ENCODE results near the gene TIGD4. TPM values are rescaled to one million over a fixed set of nuclear protein-coding genes. Genes with fewer than 3 reads are reported as not detected.
"Not testable (repeated sequence)": the region's sequence is repeated elsewhere in the genome, so short reads cannot be mapped to it uniquely, and the experiment has no call there.

Gene TIGD4
- total RNA-seq, 1 donor from 2014 or later: 0.83 TPM

GRCh38 chr4:152776352-152776751 is 3.2 kb downstream of the TIGD4 start:
- no peak overlapping the region for H3K4me3 Mint-ChIP-seq (ENCODE audit: unreplicated experiment)
- no peak for TF ChIP-seq CTCF (IDR thresholded peaks at IDR 0.05; ENCODE audit: partially characterized antibody, unreplicated experiment)
- no peak for DNase-seq
- H3K27me3 Mint-ChIP-seq (ENCODE audit: unreplicated experiment): peaks cover 6% of the 10 kb centered on the region
- no peaks in the 10 kb centered on the region for H3K36me3 Mint-ChIP-seq (ENCODE audit: unreplicated experiment)
- no peak overlapping the region for H3K27ac Mint-ChIP-seq (ENCODE audit: unreplicated experiment)
- peaks cover 7% of the 10 kb centered on the region for H3K9me3 Mint-ChIP-seq (ENCODE audit: unreplicated experiment)
- H3K4me1 Mint-ChIP-seq (ENCODE audit: low read depth, unreplicated experiment): peaks cover 8% of the 10 kb centered on the region

GRCh38 chr4:152773953-152774352 is 5.6 kb downstream of the TIGD4 start:
- H3K27me3 Mint-ChIP-seq (ENCODE audit: unreplicated experiment): no peaks in the 10 kb centered on the region
- H3K4me3 Mint-ChIP-seq (ENCODE audit: unreplicated experiment): no peak overlapping the region
- no peak overlapping the region for H3K27ac Mint-ChIP-seq (ENCODE audit: unreplicated experiment)
- DNase-seq: no peak
- peaks cover 6% of the 10 kb centered on the region for H3K4me1 Mint-ChIP-seq (ENCODE audit: low read depth, unreplicated experiment)
- TF ChIP-seq CTCF (IDR thresholded peaks at IDR 0.05; ENCODE audit: partially characterized antibody, unreplicated experiment): no peak
- H3K36me3 Mint-ChIP-seq (ENCODE audit: unreplicated experiment): no peaks in the 10 kb centered on the region
- H3K9me3 Mint-ChIP-seq (ENCODE audit: unreplicated experiment): peaks cover 2% of the 10 kb centered on the region

- no peaks in the 10 kb centered on the region for H3K9me3 Mint-ChIP-seq (ENCODE audit: unreplicated experiment)
- H3K4me1 Mint-ChIP-seq (ENCODE audit: low read depth, unreplicated experiment): peaks cover 4% of the 10 kb centered on the region
- H3K36me3 Mint-ChIP-seq (ENCODE audit: unreplicated experiment): no peaks in the 10 kb centered on the region
- no peaks in the 10 kb centered on the region for H3K27me3 Mint-ChIP-seq (ENCODE audit: unreplicated experiment)
- no peak for TF ChIP-seq CTCF (IDR thresholded peaks at IDR 0.05; ENCODE audit: partially characterized antibody, unreplicated experiment)
- no peak overlapping the region for H3K27ac Mint-ChIP-seq (ENCODE audit: unreplicated experiment)
- H3K4me3 Mint-ChIP-seq (ENCODE audit: unreplicated experiment): no peak overlapping the region
- no peak for DNase-seq
Measured at GRCh38 chr4:152773339-152773738, 6.2 kb downstream of the TIGD4 start.

GRCh38 chr4:152771741-152772533 is 7.6 kb downstream of the TIGD4 start:
- H3K27ac Mint-ChIP-seq (ENCODE audit: unreplicated experiment): no peak overlapping the region
- H3K36me3 Mint-ChIP-seq (ENCODE audit: unreplicated experiment): no peaks in the 10 kb centered on the region
- TF ChIP-seq CTCF (IDR thresholded peaks at IDR 0.05; ENCODE audit: partially characterized antibody, unreplicated experiment): no peak
- H3K9me3 Mint-ChIP-seq (ENCODE audit: unreplicated experiment): no peaks in the 10 kb centered on the region
- no peaks in the 10 kb centered on the region for H3K27me3 Mint-ChIP-seq (ENCODE audit: unreplicated experiment)
- no peaks in the 10 kb centered on the region for H3K4me1 Mint-ChIP-seq (ENCODE audit: low read depth, unreplicated experiment)
- no peak for DNase-seq
- no peak overlapping the region for H3K4me3 Mint-ChIP-seq (ENCODE audit: unreplicated experiment)

- H3K4me3 Mint-ChIP-seq (ENCODE audit: unreplicated experiment); H3K27ac Mint-ChIP-seq (ENCODE audit: unreplicated experiment); H3K4me1 Mint-ChIP-seq (ENCODE audit: low read depth, unreplicated experiment); H3K9me3 Mint-ChIP-seq (ENCODE audit: unreplicated experiment); DNase-seq; H3K36me3 Mint-ChIP-seq (ENCODE audit: unreplicated experiment); H3K27me3 Mint-ChIP-seq (ENCODE audit: unreplicated experiment): not testable (repeated sequence)
Measured at GRCh38 chr4:152765069-152765737, 14.3 kb downstream of the TIGD4 start.

All from glutamatergic neuron (in vitro differentiated cells).